IMR-90 (cell line): ENCODE data around the gene TEX14. TPM values are rescaled to one million over a fixed set of nuclear protein-coding genes. Genes with fewer than 3 reads are reported as not detected.

Source experiments
- ATAC-seq: fragments of 200-7000 bp; cut with Tn5 transposase; 2 replicates; pipeline ENCODE4 v1.9.1; 2020; ENCODE audit warnings: low read depth, mild to moderate bottlenecking, moderate library complexity
- BruUV-seq: library from RNA; stranded (reverse); fragments of 400-500 nt; replicated peaks from 2 replicates; lab custom pipeline; 2021; lab: Mats Ljungman, UMichigan
- CTCF ChIA-PET: fragments of 300-600 bp; formaldehyde crosslinking; extraction: SDS; loops from one replicate; lab custom pipeline; 2021; ENCODE audit warnings: antibody characterized with exemption; lab: Yijun Ruan, JAX
- POLR2A ChIA-PET: fragments of 300-600 bp; sonication (Branson Sonifier 250); formaldehyde crosslinking; loops from one replicate; lab custom pipeline; 2022; ENCODE audit warnings: antibody characterized with exemption; ENCODE audit not compliant: unreplicated experiment; lab: Charles Lee
- DNase-seq: peaks from one replicate; pipeline ENCODE4 v3.0.0; 2013
- H2AFZ ChIP-seq: replicated peaks from 2 replicates; pipeline ENCODE3; 2013; ENCODE audit warnings: low read length, mild to moderate bottlenecking; ENCODE audit not compliant: poor library complexity
- H2AK5ac ChIP-seq: 2 replicates; pipeline ENCODE4 v1.6.1; 2013; ENCODE audit warnings: low read depth, low read length, inconsistent platforms
- H2AK9ac ChIP-seq: replicated peaks from 2 replicates; pipeline ENCODE3; 2013; ENCODE audit warnings: mild to moderate bottlenecking, low read depth, low read length, moderate library complexity; ENCODE audit not compliant: poor library complexity
- H2BK120ac ChIP-seq: 2 replicates; pipeline ENCODE4 v1.6.1; 2013; ENCODE audit warnings: low read depth, low read length, inconsistent platforms
- H2BK15ac ChIP-seq: 3 replicates; pipeline ENCODE4 v1.6.1; 2013; ENCODE audit warnings: low read depth, low read length, inconsistent platforms
- H2BK20ac ChIP-seq: 2 replicates; pipeline ENCODE4 v1.6.1; 2013; ENCODE audit warnings: low read depth, mild to moderate bottlenecking, inconsistent platforms, low read length, moderate library complexity
- H2BK5ac ChIP-seq: 2 replicates; pipeline ENCODE4 v1.6.1; 2013; ENCODE audit warnings: mild to moderate bottlenecking, low read depth, low read length, inconsistent platforms; ENCODE audit not compliant: poor library complexity, severe bottlenecking
- H3K14ac ChIP-seq: replicated peaks from 2 replicates; pipeline ENCODE4 v1.6.1; 2013; ENCODE audit warnings: low read depth, low read length, inconsistent platforms
- H3K18ac ChIP-seq: 2 replicates; pipeline ENCODE4 v1.6.1; 2013; ENCODE audit warnings: low read depth, low read length, control low read depth
- H3K23ac ChIP-seq: 2 replicates; pipeline ENCODE4 v1.6.1; 2013; ENCODE audit warnings: low read depth, low read length, inconsistent platforms
- H3K27ac ChIP-seq: 2 replicates; pipeline ENCODE4 v1.5.1; 2013; ENCODE audit warnings: mild to moderate bottlenecking, control low read depth, low read length; ENCODE audit not compliant: insufficient read depth
- H3K27me3 ChIP-seq: 2 replicates; pipeline ENCODE4 v1.6.1; 2013; ENCODE audit warnings: low read length; ENCODE audit not compliant: control insufficient read depth, insufficient read depth
- H3K36me3 ChIP-seq: 2 replicates; pipeline ENCODE4 v1.6.1; 2013; ENCODE audit warnings: low read length, mixed read lengths; ENCODE audit not compliant: control insufficient read depth, insufficient read depth
- H3K4ac ChIP-seq: 2 replicates; pipeline ENCODE4 v1.6.1; 2013; ENCODE audit warnings: low read depth, low read length, inconsistent platforms
- H3K4me1 ChIP-seq: 2 replicates; pipeline ENCODE4 v1.6.1; 2013; ENCODE audit warnings: low read length, mixed read lengths; ENCODE audit not compliant: control insufficient read depth, insufficient read depth
- H3K4me2 ChIP-seq: 2 replicates; pipeline ENCODE4 v1.6.1; 2013; ENCODE audit warnings: low read depth, mild to moderate bottlenecking, control low read depth, low read length, moderate library complexity
- H3K4me3 ChIP-seq: 2 replicates; pipeline ENCODE4 v1.5.1; 2013; ENCODE audit warnings: low read depth, mild to moderate bottlenecking, control low read depth, low read length, moderate library complexity; ENCODE audit not compliant: insufficient read depth
- H3K56ac ChIP-seq: 2 replicates; pipeline ENCODE4 v1.6.1; 2013; ENCODE audit warnings: low read length, inconsistent platforms; ENCODE audit not compliant: insufficient read depth; ENCODE audit errors: extremely low read depth
- H3K79me1 ChIP-seq, 2 experiments: 2 replicates each; pipeline ENCODE4 v1.6.1; 2013; ENCODE audit warnings: low read length in 2 of 2, inconsistent platforms in 1 of 2, low read depth in 1 of 2
- H3K9ac ChIP-seq: 2 replicates; pipeline ENCODE4 v1.6.1; 2013; ENCODE audit warnings: low read depth, low read length, control low read depth
- H3K9me1 ChIP-seq: 2 replicates; pipeline ENCODE4 v1.6.1; 2013; ENCODE audit warnings: low read length, inconsistent platforms; ENCODE audit not compliant: insufficient read depth
- H3K9me3 ChIP-seq: 2 replicates; pipeline ENCODE4 v1.6.1; 2013; ENCODE audit warnings: low read length; ENCODE audit not compliant: control insufficient read depth, insufficient read depth
- H4K20me1 ChIP-seq: 2 replicates; pipeline ENCODE4 v1.6.1; 2013; ENCODE audit warnings: low read length, inconsistent platforms; ENCODE audit not compliant: insufficient read depth
- H4K5ac ChIP-seq: 2 replicates; pipeline ENCODE4 v1.6.1; 2013; ENCODE audit warnings: mild to moderate bottlenecking, low read depth, low read length, control low read depth
- H4K8ac ChIP-seq, 2 experiments: 2 replicates each; pipeline ENCODE4 v1.6.1; 2013; ENCODE audit warnings: low read depth in 2 of 2, low read length in 2 of 2, control low read depth in 1 of 2, inconsistent platforms in 1 of 2
- H4K91ac ChIP-seq: 2 replicates; pipeline ENCODE4 v1.6.1; 2013; ENCODE audit warnings: low read depth, low read length, inconsistent platforms; ENCODE audit not compliant: insufficient read depth
- CHD1 ChIP-seq: IDR thresholded peaks from 2 replicates; pipeline ENCODE4 v1.6.1; 2012; ENCODE audit warnings: low read depth, low read length, improper control_type of control experiment
- CTCF ChIP-seq: conservative IDR thresholded peaks from 2 replicates; pipeline ENCODE4 v1.5.1; 2012; ENCODE audit warnings: mild to moderate bottlenecking, low read depth, low read length, improper control_type of control experiment
- FOS ChIP-seq: fragments of 150-350 bp; IDR thresholded peaks from 2 replicates; pipeline ENCODE4 v1.6.1; 2016; ENCODE audit warnings: low read depth, low read length
- MAFK ChIP-seq: IDR thresholded peaks from 2 replicates; pipeline ENCODE4 v1.6.1; 2012; ENCODE audit warnings: low read depth, low read length, improper control_type of control experiment
- MAZ ChIP-seq: IDR thresholded peaks from 2 replicates; pipeline ENCODE4 v1.6.1; 2012; ENCODE audit warnings: low read depth, mild to moderate bottlenecking, low read length, improper control_type of control experiment, moderate library complexity, borderline replicate concordance
- MXI1 ChIP-seq: IDR thresholded peaks from 2 replicates; pipeline ENCODE4 v1.6.1; 2012; ENCODE audit warnings: low read depth, mild to moderate bottlenecking, low read length, moderate library complexity, borderline replicate concordance
- NFE2L2 ChIP-seq: fragments of 150-350 bp; IDR thresholded peaks from 2 replicates; pipeline ENCODE4 v1.6.1; 2016; ENCODE audit warnings: low read depth, mild to moderate bottlenecking, low read length
- RAD21 ChIP-seq: IDR thresholded peaks from 2 replicates; pipeline ENCODE4 v1.6.1; 2012; ENCODE audit warnings: low read length, improper control_type of control experiment
- RFX5 ChIP-seq: IDR thresholded peaks from 2 replicates; pipeline ENCODE4 v1.8.0; 2012; ENCODE audit warnings: low read depth, mild to moderate bottlenecking, low read length, moderate library complexity
- SMC3 ChIP-seq: fragments of 150-350 bp; IDR thresholded peaks from 2 replicates; pipeline ENCODE4 v1.6.1; 2016; ENCODE audit warnings: low read depth, mild to moderate bottlenecking, antibody characterized with exemption, low read length, moderate library complexity
- USF2 ChIP-seq: fragments of 150-350 bp; IDR thresholded peaks from 2 replicates; pipeline ENCODE4 v1.6.1; 2017; ENCODE audit warnings: mild to moderate bottlenecking, antibody characterized with exemption, low read length, low read depth
- WGBS, 2 experiments: methylation state at CpG; one replicate each; pipeline versions ENCODE4 v1.1.5 to v1.1.7; 2013; ENCODE audit warnings: missing lambda C conversion rate in 2 of 2; ENCODE audit not compliant: insufficient read length in 1 of 2; ENCODE audit errors: extremely low coverage in 2 of 2; 5-methylcytosine and 5-hydroxymethylcytosine counted together
- dilution Hi-C: fragments of 300-500 bp; cut with HindIII; formaldehyde crosslinking; loops from one replicate; pipeline ENCODE4 v1.14.3; 2018; ENCODE audit warnings: low sequenced_read_pairs; ENCODE audit not compliant: unreplicated experiment
- in situ Hi-C: fragments of 300-500 bp; cut with MboI; formaldehyde crosslinking; loops from 3 replicates; pipeline ENCODE4 v1.14.3; 2019; ENCODE audit warnings: low sequenced_read_pairs, inconsistent platforms, mixed read lengths
- intact Hi-C: fragments of 100-400 bp; cut with micrococcal nuclease; formaldehyde crosslinking; loops from 2 replicates; pipeline ENCODE4 v1.10.0; 2022
- polyA plus RNA-seq, 3 experiments: library from polyadenylated mRNA; depleted of rRNA; stranded (reverse); fragments of >200 nt; gene quantifications; 2 replicates each; pipeline ENCODE4 v1.2.3, GENCODE V29; 2012; ENCODE audit warnings: low replicate concordance in 1 of 3
- total RNA-seq: library from RNA; depleted of rRNA; stranded (reverse); fragments of >200 nt; gene quantifications from 2 replicates; pipeline ENCODE4 v1.2.3, GENCODE V29; 2012

The TEX14 gene
- total and polyA plus RNA-seq, 2 of the 4 experiments (the other 2 are of a cell fraction), result not detected

- TF ChIP-seq CTCF (no peak), MXI1 (no peak)
Measured at GRCh38 chr17:58665946-58666857, 25.6 kb downstream of the TEX14 start (continued).

- POLR2A ChIA-PET, result no interaction called here
- ATAC-seq, result no peak
- H3K27ac ChIP-seq, result no peak overlapping the region
- H2BK120ac ChIP-seq, result no peak overlapping the region
- no peak overlapping the region for H2AFZ ChIP-seq
- no peaks in the 10 kb centered on the region for H4K20me1 ChIP-seq
- H3K4me2 ChIP-seq, result no peak overlapping the region
- intact Hi-C loops, result no loop called here
- dilution Hi-C loops, result no loop called here
- no peaks in the 10 kb centered on the region for H3K36me3 ChIP-seq
- no peak overlapping the region for H2BK20ac ChIP-seq
- H3K14ac ChIP-seq, result no peak overlapping the region
- in situ Hi-C loops, result no loop called here
- no peak overlapping the region for H4K8ac ChIP-seq
- H2BK5ac ChIP-seq, result no peak overlapping the region
- no peak overlapping the region for H3K18ac ChIP-seq
- CTCF ChIA-PET, result no interaction called here
- H3K9me3 ChIP-seq, result no peaks in the 10 kb centered on the region
- H4K91ac ChIP-seq, result no peak overlapping the region
- H3K4me3 ChIP-seq, result no peak overlapping the region
- H3K4me1 ChIP-seq, result no peaks in the 10 kb centered on the region; the same call in 1 of the 2 replicates
- no peak overlapping the region for H2AK5ac ChIP-seq
- no peak overlapping the region for H3K9ac ChIP-seq
- no peak overlapping the region for H4K5ac ChIP-seq
- H3K9me1 ChIP-seq, result peaks cover 7% of the 10 kb centered on the region
- H2AK9ac ChIP-seq, result no peak overlapping the region
- H3K23ac ChIP-seq, result no peak overlapping the region
- H3K4ac ChIP-seq, result no peak overlapping the region
- no TSS peak for BruUV-seq
- no peaks in the 10 kb centered on the region for H3K27me3 ChIP-seq
- no CpG with 5 or more reads among the region's 2 CpGs for WGBS, 2 experiments
- no peak overlapping the region for H2BK15ac ChIP-seq
- H3K79me1 ChIP-seq, result no peaks in the 10 kb centered on the region
- no peak for DNase-seq
- H3K56ac ChIP-seq, result no peak overlapping the region
- TF ChIP-seq MAZ, result no peak
- no peak for TF ChIP-seq RFX5
- TF ChIP-seq RAD21, result no peak
- TF ChIP-seq CTCF, result no peak
- no peak for TF ChIP-seq SMC3
- no peak for TF ChIP-seq USF2
- no peak for TF ChIP-seq NFE2L2
- no peak for TF ChIP-seq CHD1
- TF ChIP-seq MAFK, result no peak
- TF ChIP-seq FOS, result no peak
Measured at GRCh38 chr17:58664302-58664701, 27.5 kb downstream of the TEX14 start.
